ENCODE data around the gene ALPP.
"Not testable (repeated sequence)": the region's sequence is repeated elsewhere in the genome, so short reads cannot be mapped to it uniquely, and the experiment has no call there.

The ALPP gene

DNA sequence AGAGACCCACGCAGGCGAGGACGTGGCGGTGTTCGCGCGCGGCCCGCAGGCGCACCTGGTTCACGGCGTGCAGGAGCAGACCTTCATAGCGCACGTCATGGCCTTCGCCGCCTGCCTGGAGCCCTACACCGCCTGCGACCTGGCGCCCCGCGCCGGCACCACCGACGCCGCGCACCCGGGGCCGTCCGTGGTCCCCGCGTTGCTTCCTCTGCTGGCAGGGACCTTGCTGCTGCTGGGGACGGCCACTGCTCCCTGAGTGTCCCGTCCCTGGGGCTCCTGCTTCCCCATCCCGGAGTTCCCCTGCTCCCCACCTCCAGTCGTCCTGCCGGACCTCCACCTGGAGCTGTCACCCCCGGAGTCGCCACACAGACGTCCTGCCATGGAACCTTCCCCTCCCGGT, 31.1 kb downstream of the ALPP start:
- CTCF ChIA-PET; H3K4me1 ChIP-seq (ENCODE audit: control insufficient read depth, insufficient read depth, low read length); H3K27ac ChIP-seq (ENCODE audit: extremely low read depth, low read depth, low read length); H3K36me3 ChIP-seq (ENCODE audit: control insufficient read depth in 2 of 2, insufficient read depth in 1 of 2, low read length in 2 of 2); H3K9me3 ChIP-seq (ENCODE audit: control insufficient read depth, insufficient read depth, low read depth, low read length); POLR2A ChIA-PET; H3K4me3 ChIP-seq (ENCODE audit: low read depth, low read length): not testable (repeated sequence)

DNA sequence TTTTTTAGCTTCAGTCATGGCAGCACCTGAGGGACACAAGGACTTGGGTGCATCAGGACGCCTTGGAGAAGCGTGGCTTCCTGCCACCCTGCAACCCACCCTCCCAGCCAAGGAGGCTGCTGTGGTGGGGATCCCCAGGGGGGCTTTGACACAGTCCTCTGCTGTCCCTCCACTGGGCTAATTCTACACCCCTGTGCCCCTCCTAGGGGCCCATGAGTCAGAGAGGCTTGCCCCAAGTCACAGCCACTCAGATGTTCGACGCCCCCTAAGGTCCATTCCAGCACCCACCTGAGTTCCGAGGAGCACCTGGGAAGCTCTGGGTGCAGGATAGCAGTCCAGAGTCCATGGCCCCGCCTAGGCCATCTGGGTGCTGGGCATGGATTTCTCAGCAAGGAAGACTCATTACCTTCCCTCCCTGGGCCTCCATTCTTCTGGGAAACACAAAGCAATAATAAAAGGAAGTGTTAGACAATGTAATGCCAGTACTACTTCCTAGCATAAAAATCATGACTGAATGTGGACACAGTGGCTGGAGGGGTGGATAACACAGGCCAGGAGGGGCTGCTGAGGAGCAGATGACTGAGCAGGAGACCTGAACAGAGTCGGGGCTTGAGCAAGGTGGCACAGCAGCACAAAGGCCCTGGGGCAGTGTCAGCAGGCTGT, 31.8 kb downstream of the ALPP start:
- CTCF ChIA-PET: no interaction called here
- no peak overlapping the region for H3K4me3 ChIP-seq (ENCODE audit: low read depth, low read length)
- H3K36me3 ChIP-seq (ENCODE audit: control insufficient read depth in 2 of 2, insufficient read depth in 1 of 2, low read length in 2 of 2): no peaks in the 10 kb centered on the region
- H3K27ac ChIP-seq (ENCODE audit: extremely low read depth, low read depth, low read length): no peak overlapping the region
- H3K4me1 ChIP-seq (ENCODE audit: control insufficient read depth, insufficient read depth, low read length): no peaks in the 10 kb centered on the region
- no peak for TF ChIP-seq ZNF121 (tag by site-specific recombination; IDR thresholded peaks at IDR 0.05)
- TF ChIP-seq ZFHX2 (tag by site-specific recombination; conservative IDR thresholded peaks at IDR 0.05): no peak
- no peak for TF ChIP-seq ZNF558 (tag by site-specific recombination; IDR thresholded peaks at IDR 0.05)
- TF ChIP-seq, protein P1, sequence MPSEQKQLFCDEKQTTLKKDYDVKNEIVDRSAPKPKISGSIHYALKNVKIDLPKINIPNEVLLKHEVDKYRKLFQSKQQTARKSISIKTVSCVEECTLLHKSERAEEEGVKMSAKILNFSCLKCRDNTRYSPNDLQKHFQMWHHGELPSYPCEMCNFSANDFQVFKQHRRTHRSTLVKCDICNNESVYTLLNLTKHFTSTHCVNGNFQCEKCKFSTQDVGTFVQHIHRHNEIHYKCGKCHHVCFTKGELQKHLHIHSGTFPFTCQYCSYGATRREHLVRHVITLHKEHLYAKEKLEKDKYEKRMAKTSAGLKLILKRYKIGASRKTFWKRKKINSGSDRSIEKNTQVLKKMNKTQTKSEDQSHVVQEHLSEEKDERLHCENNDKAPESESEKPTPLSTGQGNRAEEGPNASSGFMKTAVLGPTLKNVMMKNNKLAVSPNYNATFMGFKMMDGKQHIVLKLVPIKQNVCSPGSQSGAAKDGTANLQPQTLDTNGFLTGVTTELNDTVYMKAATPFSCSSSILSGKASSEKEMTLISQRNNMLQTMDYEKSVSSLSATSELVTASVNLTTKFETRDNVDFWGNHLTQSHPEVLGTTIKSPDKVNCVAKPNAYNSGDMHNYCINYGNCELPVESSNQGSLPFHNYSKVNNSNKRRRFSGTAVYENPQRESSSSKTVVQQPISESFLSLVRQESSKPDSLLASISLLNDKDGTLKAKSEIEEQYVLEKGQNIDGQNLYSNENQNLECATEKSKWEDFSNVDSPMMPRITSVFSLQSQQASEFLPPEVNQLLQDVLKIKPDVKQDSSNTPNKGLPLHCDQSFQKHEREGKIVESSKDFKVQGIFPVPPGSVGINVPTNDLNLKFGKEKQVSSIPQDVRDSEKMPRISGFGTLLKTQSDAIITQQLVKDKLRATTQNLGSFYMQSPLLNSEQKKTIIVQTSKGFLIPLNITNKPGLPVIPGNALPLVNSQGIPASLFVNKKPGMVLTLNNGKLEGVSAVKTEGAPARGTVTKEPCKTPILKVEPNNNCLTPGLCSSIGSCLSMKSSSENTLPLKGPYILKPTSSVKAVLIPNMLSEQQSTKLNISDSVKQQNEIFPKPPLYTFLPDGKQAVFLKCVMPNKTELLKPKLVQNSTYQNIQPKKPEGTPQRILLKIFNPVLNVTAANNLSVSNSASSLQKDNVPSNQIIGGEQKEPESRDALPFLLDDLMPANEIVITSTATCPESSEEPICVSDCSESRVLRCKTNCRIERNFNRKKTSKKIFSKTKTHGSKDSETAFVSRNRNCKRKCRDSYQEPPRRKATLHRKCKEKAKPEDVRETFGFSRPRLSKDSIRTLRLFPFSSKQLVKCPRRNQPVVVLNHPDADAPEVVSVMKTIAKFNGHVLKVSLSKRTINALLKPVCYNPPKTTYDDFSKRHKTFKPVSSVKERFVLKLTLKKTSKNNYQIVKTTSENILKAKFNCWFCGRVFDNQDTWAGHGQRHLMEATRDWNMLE (tag by site-specific recombination; conservative IDR thresholded peaks at IDR 0.05; ENCODE audit: low read depth): no peak
- no peak for TF ChIP-seq ZNF174 (tag by site-specific recombination; IDR thresholded peaks at IDR 0.05)
- TF ChIP-seq ZNF621 (tag by site-specific recombination; IDR thresholded peaks at IDR 0.05): no peak
- no peak for TF ChIP-seq KLF16 (tag by site-specific recombination; IDR thresholded peaks at IDR 0.05)
- TF ChIP-seq, protein P2, sequence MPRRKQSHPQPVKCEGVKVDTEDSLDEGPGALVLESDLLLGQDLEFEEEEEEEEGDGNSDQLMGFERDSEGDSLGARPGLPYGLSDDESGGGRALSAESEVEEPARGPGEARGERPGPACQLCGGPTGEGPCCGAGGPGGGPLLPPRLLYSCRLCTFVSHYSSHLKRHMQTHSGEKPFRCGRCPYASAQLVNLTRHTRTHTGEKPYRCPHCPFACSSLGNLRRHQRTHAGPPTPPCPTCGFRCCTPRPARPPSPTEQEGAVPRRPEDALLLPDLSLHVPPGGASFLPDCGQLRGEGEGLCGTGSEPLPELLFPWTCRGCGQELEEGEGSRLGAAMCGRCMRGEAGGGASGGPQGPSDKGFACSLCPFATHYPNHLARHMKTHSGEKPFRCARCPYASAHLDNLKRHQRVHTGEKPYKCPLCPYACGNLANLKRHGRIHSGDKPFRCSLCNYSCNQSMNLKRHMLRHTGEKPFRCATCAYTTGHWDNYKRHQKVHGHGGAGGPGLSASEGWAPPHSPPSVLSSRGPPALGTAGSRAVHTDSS (tag by site-specific recombination; IDR thresholded peaks at IDR 0.05): no peak
- TF ChIP-seq ZNF600 (tag by site-specific recombination; IDR thresholded peaks at IDR 0.05): no peak
- H3K9me3 ChIP-seq (ENCODE audit: control insufficient read depth, insufficient read depth, low read depth, low read length): no peaks in the 10 kb centered on the region
- POLR2A ChIA-PET: no interaction called here

DNA sequence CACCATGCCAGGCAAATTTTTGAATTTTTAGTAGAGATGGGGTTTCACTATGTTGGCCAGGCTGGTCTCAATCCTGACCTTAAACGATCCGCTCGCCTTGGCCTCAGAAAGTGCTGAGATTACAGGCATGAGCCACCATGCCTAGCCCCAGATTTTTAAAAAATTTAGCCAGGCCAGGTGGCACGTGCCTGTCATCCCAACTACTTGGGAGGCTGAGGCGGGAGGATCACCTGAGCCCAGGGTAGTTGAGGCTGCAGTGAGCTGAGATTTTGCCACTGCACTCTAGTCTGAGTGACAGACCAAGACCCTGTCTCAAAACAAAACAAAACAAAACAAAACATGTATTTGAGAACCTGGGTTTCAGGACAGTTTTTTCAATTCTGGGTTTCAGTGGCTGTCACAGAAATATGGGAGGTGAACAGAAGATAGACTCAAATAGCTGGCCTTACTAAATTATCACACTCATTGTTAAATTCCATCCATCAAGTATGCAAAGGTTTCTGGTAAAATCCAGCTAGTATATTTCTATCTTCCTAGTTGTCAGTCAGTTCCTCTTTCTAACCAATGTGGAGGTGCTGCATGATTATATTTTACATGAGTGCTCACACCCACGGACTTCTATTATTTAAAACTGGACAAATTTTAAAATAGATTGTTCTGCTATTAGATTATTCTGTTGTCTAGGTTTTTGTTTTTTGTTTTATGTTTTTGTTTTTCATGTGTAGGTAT, 33.5 kb downstream of the ALPP start:
- no peaks in the 10 kb centered on the region for H3K36me3 ChIP-seq (ENCODE audit: control insufficient read depth in 2 of 2, insufficient read depth in 1 of 2, low read length in 2 of 2)
- H3K4me3 ChIP-seq (ENCODE audit: low read depth, low read length): no peak overlapping the region
- no peaks in the 10 kb centered on the region for H3K4me1 ChIP-seq (ENCODE audit: control insufficient read depth, insufficient read depth, low read length)
- CTCF ChIA-PET: interaction anchor here (1.2 to 2.3 kb wide), 2 partner anchors 28 to 506 kb away, joined by 5 to 6 read pairs; no protein-coding TSS in a partner anchor
- no peak overlapping the region for H3K27ac ChIP-seq (ENCODE audit: extremely low read depth, low read depth, low read length)
- no peaks in the 10 kb centered on the region for H3K9me3 ChIP-seq (ENCODE audit: control insufficient read depth, insufficient read depth, low read depth, low read length)
- POLR2A ChIA-PET: no interaction called here
- TF ChIP-seq ZSCAN18 (tag by site-specific recombination; IDR thresholded peaks at IDR 0.05): no peak
- TF ChIP-seq, protein P1 (tag by site-specific recombination; conservative IDR thresholded peaks at IDR 0.05; ENCODE audit: low read depth): no peak
- no peak for TF ChIP-seq KLF10 (tag by site-specific recombination; IDR thresholded peaks at IDR 0.05)
- TF ChIP-seq ZNF624 (tag by site-specific recombination; IDR thresholded peaks at IDR 0.05): no peak
- TF ChIP-seq PRDM1 (tag by site-specific recombination; IDR thresholded peaks at IDR 0.05): no peak
- TF ChIP-seq, protein P3, sequence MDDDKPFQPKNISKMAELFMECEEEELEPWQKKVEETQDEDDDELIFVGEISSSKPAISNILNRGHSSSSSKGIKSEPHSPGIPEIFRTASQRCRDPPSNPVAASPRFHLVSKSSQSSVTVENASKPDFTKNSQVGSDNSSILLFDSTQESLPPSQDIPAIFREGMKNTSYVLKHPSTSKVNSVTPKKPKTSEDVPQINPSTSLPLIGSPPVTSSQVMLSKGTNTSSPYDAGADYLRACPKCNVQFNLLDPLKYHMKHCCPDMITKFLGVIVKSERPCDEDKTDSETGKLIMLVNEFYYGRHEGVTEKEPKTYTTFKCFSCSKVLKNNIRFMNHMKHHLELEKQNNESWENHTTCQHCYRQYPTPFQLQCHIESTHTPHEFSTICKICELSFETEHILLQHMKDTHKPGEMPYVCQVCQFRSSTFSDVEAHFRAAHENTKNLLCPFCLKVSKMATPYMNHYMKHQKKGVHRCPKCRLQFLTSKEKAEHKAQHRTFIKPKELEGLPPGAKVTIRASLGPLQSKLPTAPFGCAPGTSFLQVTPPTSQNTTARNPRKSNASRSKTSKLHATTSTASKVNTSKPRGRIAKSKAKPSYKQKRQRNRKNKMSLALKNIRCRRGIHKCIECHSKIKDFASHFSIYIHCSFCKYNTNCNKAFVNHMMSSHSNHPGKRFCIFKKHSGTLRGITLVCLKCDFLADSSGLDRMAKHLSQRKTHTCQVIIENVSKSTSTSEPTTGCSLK (tag by site-specific recombination; IDR thresholded peaks at IDR 0.05): no peak
- TF ChIP-seq KLF16 (tag by site-specific recombination; IDR thresholded peaks at IDR 0.05): no peak

All from HEK293 (cell line).